Esophagus muscularis mucosa (tissue), 4 donors: ENCODE data around the gene GDPD2. TPM values are rescaled to one million over a fixed set of nuclear protein-coding genes. Genes with fewer than 3 reads are reported as not detected.

Experiments
- DNase-seq: peaks from one replicate; pipeline ENCODE4 v3.0.0-alpha.2; 2017; ENCODE audit errors: extremely low spot score
- H3K27ac ChIP-seq, 4 donors: fragments of 200-600 bp; sonication (generic); replicated peaks in 1 of 4; 1 replicate in 3 of 4; 2 replicates in 1 of 4; pipeline ENCODE4 v1.5.1; 2016 to 2019; ENCODE audit warnings: mild to moderate bottlenecking in 1 of 4
- H3K27me3 ChIP-seq, 4 donors: fragments of 200-600 bp; sonication (generic); one replicate each; pipeline versions ENCODE4 v1.5.1 to v1.6.0; 2016 to 2019
- H3K36me3 ChIP-seq, 4 donors: fragments of 200-600 bp; sonication (generic); one replicate each; pipeline ENCODE4 v1.5.1; 2016 to 2019
- H3K4me1 ChIP-seq, 4 donors: fragments of 200-600 bp; sonication (generic); one replicate each; pipeline ENCODE4 v1.5.1; 2016 to 2019
- H3K4me3 ChIP-seq, 4 donors: fragments of 200-600 bp; sonication (generic); 1 replicate in 2 of 4; 2 replicates in 2 of 4; pipeline ENCODE4 v1.5.1; 2016 to 2019; ENCODE audit warnings: mild to moderate bottlenecking in 4 of 4, moderate library complexity in 1 of 4
- H3K9me3 ChIP-seq, 4 donors: fragments of 200-600 bp; sonication (generic); 1 replicate in 3 of 4; 2 replicates in 1 of 4; pipeline ENCODE4 v1.5.1; 2016 to 2019
- EP300 ChIP-seq: sonication (generic); formaldehyde crosslinking; IDR thresholded peaks from one replicate; pipeline ENCODE4 v1.6.1; 2017; ENCODE audit warnings: antibody characterized with exemption
- POLR2A ChIP-seq: fragments of 450-650 bp; IDR thresholded peaks from one replicate; pipeline ENCODE4 v1.6.1; 2017; ENCODE audit warnings: antibody characterized with exemption, moderate library complexity, mild to moderate bottlenecking, low read depth
- POLR2AphosphoS5 ChIP-seq, 2 donors: sonication (generic); formaldehyde crosslinking; IDR thresholded peaks; one replicate each; pipeline ENCODE4 v1.6.1; 2017; ENCODE audit warnings: antibody characterized with exemption in 2 of 2
- WGBS: methylation state at CpG from one replicate; pipeline ENCODE4 v1.1.5; 2018; 5-methylcytosine and 5-hydroxymethylcytosine counted together
- intact Hi-C: fragments of 100-400 bp; cut with DNase I; formaldehyde crosslinking; loops from one replicate; pipeline ENCODE4 v1.15.1; 2023
- small RNA-seq, 3 donors: library from RNA; depleted of rRNA; stranded (forward); fragments of <200 nt; gene quantifications; one replicate each; pipeline ENCODE3, GENCODE V24; 2016
- total RNA-seq, 4 donors: library from RNA; depleted of rRNA; stranded (reverse); fragments of >200 nt; gene quantifications; one replicate each; pipeline versions ENCODE4 v1.1.0 to v1.2.1, GENCODE V29; 2016
- TF ChIP-seq, protein P1 (sequence below), 3 experiments: fragments of 200-600 bp in 2 of 3; fragments of 450-650 bp in 1 of 3; sonication (generic) in 2 of 3; IDR thresholded peaks; one replicate each; pipeline ENCODE4 v1.5.1; 2017 to 2019; ENCODE audit warnings: antibody characterized with exemption in 3 of 3, mild to moderate bottlenecking in 2 of 3, moderate library complexity in 1 of 3

The GDPD2 gene
- total RNA-seq, 4 donors from 2014 or later, result not detected

DNA sequence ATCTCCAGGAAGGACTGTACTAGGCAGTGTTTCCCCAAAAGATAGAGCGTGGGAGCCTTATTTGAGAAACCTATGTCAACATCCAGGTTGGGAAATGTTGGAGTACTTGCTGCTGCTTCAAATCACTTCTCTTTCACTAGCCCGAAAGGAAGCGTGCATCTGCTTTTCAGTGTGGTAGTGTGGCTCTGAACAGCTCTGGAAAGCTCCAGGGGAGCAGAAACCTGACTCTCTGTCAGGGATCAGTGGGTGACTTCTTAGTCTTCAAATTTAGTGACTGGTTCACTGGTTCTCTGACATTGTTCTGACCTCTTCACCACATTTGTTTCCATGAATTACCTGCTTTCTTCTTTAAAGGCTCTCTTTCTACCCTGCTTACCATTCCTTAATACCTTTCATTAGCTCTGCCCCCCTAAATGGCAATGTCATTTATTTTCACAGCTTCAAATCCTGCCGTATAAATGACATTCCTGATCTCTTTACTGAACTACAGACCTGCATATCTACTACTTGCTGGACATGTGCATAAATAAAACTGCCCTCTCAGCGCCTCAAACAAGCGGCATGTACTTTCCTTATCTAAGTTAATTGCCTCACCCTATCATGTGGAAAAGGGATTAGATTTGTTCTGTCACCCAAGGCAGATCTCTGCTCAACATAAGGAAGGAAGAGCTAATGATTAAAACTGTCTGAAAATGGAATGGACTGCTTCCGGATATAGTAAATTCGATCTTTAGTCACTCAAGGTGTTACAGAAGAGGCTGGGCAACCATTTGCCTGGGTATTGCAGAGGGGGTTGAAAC lies 58.6 kb downstream of the GDPD2 start:
- DNase-seq, result no peak
- Histone ChIP-seq H3K36me3 (no peaks in the 10 kb centered on the region), H3K27ac (peak overlapping the region; percentile 74 to 81 (median 74)), H3K4me3 (no peak overlapping the region), H3K4me1 (peaks cover 22 to 53% (median 49%) of the 10 kb centered on the region in 4 donors), H3K9me3 (no peaks in the 10 kb centered on the region), H3K27me3 (peaks cover 0 to 4% (median 0%) of the 10 kb centered on the region in 4 donors)
- intact Hi-C loops, result no loop called here
- TF ChIP-seq POLR2AphosphoS5 (IDR thresholded peaks at IDR 0.05) (no peak), POLR2A (no peak), EP300 (no peak)
- TF ChIP-seq, protein P1, sequence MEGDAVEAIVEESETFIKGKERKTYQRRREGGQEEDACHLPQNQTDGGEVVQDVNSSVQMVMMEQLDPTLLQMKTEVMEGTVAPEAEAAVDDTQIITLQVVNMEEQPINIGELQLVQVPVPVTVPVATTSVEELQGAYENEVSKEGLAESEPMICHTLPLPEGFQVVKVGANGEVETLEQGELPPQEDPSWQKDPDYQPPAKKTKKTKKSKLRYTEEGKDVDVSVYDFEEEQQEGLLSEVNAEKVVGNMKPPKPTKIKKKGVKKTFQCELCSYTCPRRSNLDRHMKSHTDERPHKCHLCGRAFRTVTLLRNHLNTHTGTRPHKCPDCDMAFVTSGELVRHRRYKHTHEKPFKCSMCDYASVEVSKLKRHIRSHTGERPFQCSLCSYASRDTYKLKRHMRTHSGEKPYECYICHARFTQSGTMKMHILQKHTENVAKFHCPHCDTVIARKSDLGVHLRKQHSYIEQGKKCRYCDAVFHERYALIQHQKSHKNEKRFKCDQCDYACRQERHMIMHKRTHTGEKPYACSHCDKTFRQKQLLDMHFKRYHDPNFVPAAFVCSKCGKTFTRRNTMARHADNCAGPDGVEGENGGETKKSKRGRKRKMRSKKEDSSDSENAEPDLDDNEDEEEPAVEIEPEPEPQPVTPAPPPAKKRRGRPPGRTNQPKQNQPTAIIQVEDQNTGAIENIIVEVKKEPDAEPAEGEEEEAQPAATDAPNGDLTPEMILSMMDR (IDR thresholded peaks at IDR 0.05), result no peak
- 66% methylated on average over 8 of the region's 8 CpGs for WGBS

DNA sequence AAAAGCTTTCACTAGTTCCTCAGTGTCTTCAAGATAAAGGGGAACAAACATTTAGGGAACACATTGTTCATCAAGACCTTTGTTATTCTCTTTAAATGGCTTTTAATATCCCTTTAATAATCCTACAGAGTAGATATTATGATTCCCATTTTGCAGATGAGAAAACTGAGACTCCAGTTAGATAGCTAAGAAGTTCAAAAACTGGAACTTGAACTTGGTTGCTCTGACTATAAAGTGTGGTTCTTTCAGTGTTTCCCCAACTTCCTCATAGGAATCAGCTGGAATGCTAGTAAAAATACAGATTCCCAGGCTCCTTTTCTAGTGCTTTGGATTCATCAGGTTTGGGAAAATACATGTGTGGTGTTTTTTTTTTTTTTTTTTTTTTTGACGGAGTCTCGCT lies 59.2 kb downstream of the GDPD2 start:
- no peak overlapping the region for H3K4me3 ChIP-seq
- WGBS, result 74% methylated on average over 2 of the region's 2 CpGs
- TF ChIP-seq EP300 (no peak), POLR2A (no peak), POLR2AphosphoS5 (IDR thresholded peaks at IDR 0.05) (no peak)
- TF ChIP-seq, protein P1 (IDR thresholded peaks at IDR 0.05), result no peak
- H3K4me1 ChIP-seq, result peaks cover 22 to 47% (median 45%) of the 10 kb centered on the region in 4 donors
- H3K36me3 ChIP-seq, result no peaks in the 10 kb centered on the region
- H3K27ac ChIP-seq, result peak overlapping the region in 1 of 4 donors; percentile 81
- intact Hi-C loops, result no loop called here
- H3K27me3 ChIP-seq, result peaks cover 0 to 4% (median 0%) of the 10 kb centered on the region in 4 donors
- no peak for DNase-seq
- H3K9me3 ChIP-seq, result no peaks in the 10 kb centered on the region

Small RNAs within 50 kb of the gene (small RNA-seq; reads per million reads assigned to genes)
- gene RNU4-81P (0 reads per million in 3 donors), gene RNY4P23 (2.7 to 48.8 (median 3.7) reads per million in 3 donors)

Other genes with a start within 250 kb of the GDPD2 start
- not detected for gene DGAT2L6, start 245.8 kb upstream of the GDPD2 start, total RNA-seq
- not detected for gene AWAT1, start 188.7 kb upstream of the GDPD2 start, total RNA-seq
- 1 to 10 TPM in 1 of 4 donors, under 1 TPM in 1, not detected in 2; 0.23 to 1.2 TPM for gene P2RY4, start 163.1 kb upstream of the GDPD2 start, total RNA-seq
- gene ARR3, start 155.0 kb upstream of the GDPD2 start, total RNA-seq, result not detected
- not detected for gene RAB41, start 141.1 kb upstream of the GDPD2 start, total RNA-seq
- 10 to 100 TPM; 26.0 to 32.9 (median 29.4) TPM for gene PDZD11, start 133.4 kb upstream of the GDPD2 start, total RNA-seq
- under 1 TPM; 0.06 to 0.42 (median 0.37) TPM for gene KIF4A, start 133.2 kb upstream of the GDPD2 start, total RNA-seq
- gene DLG3, start 21.5 kb downstream of the GDPD2 start, total RNA-seq, result 10 to 100 TPM; 21.7 to 27.0 (median 22.5) TPM